SK-MEL-5 (cell line): ENCODE results near the gene POLR1G. TPM values are rescaled to one million over a fixed set of nuclear protein-coding genes. Genes with fewer than 3 reads are reported as not detected.
A peak's percentile ranks its signal among the peaks of the same experiment; 100 is the strongest.
"Not testable (repeated sequence)": the region's sequence is repeated elsewhere in the genome, so short reads cannot be mapped to it uniquely, and the experiment has no call there.

Experiments
- DNase-seq: peaks from one replicate; pipeline ENCODE4 v3.0.0-alpha.2; 2016; ENCODE audit warnings: low read depth, low spot score
- in situ Hi-C: cut with HindIII; loops from 2 replicates; pipeline ENCODE4 v1.10.0; 2016; ENCODE audit warnings: low sequenced_read_pairs, high pct_unique_total_duplicates, low pct_unique_long_range_greater_than_20kb
- total RNA-seq: library from RNA; depleted of rRNA; stranded (reverse); fragments of >200 nt; shearing (Covaris generic); gene quantifications from 2 replicates; pipeline ENCODE4 v1.2.3, GENCODE V29; 2014

POLR1G gene
- total RNA-seq, 1 experiment from 2014 or later = 20.2 TPM

- no peak for DNase-seq
- in situ Hi-C loops = no loop called here
These were observed 7.1 kb downstream of the POLR1G start for GRCh38 chr19:45413497-45413896.

GRCh38 chr19:45414468-45414867, 8.0 kb downstream of the POLR1G start:
- DNase-seq = no peak
- in situ Hi-C loops = no loop called here

- DNase-seq = no peak
- in situ Hi-C loops = no loop called here
These were observed 10.7 kb downstream of the POLR1G start for GRCh38 chr19:45417151-45417550.

GRCh38 chr19:45418802-45419201, 12.4 kb downstream of the POLR1G start:
- DNase-seq = no peak
- in situ Hi-C loops = no loop called here

- in situ Hi-C loops = no loop called here
These were observed 13.0 kb downstream of the POLR1G start for GRCh38 chr19:45419396-45419795.

GRCh38 chr19:45419895-45420294, 13.5 kb downstream of the POLR1G start:
- in situ Hi-C loops = no loop called here
- no peak for DNase-seq

More at GRCh38 chr19:45419396-45419795, 13.0 kb downstream of the POLR1G start:
- DNase-seq = no peak

- in situ Hi-C loops = no loop called here
- DNase-seq = no peak
These were observed 13.9 kb downstream of the POLR1G start for GRCh38 chr19:45420356-45420755.

GRCh38 chr19:45420871-45421270, 14.4 kb downstream of the POLR1G start:
- in situ Hi-C loops = no loop called here
- no peak for DNase-seq

- in situ Hi-C loops = no loop called here
- DNase-seq = no peak
These were observed 15.6 kb downstream of the POLR1G start for GRCh38 chr19:45421947-45422498.

GRCh38 chr19:45423033-45423588, 16.7 kb downstream of the POLR1G start:
- DNase-seq = no peak
- in situ Hi-C loops = no loop called here

GRCh38 chr19:45423589-45424190, 17.2 kb downstream of the POLR1G start, which contains the start of gene ERCC1:
ERCC1 (minus strand) TSS chr19:45423917; CDS start chr19:45423374, 543 bp downstream.
- DNase-seq = peak; percentile 96
- in situ Hi-C loops = no loop called here

GRCh38 chr19:45424191-45425058, 18.0 kb downstream of the POLR1G start:
- DNase-seq = peak; percentile 91
- in situ Hi-C loops = no loop called here

GRCh38 chr19:45428384-45429231, 22.2 kb downstream of the POLR1G start:
- in situ Hi-C loops = no loop called here
- no peak for DNase-seq

- in situ Hi-C loops, DNase-seq: not testable (repeated sequence)
These were observed 23.5 kb downstream of the POLR1G start for GRCh38 chr19:45429896-45430295.

- DNase-seq, in situ Hi-C loops: not testable (repeated sequence)
These were observed 24.6 kb downstream of the POLR1G start for GRCh38 chr19:45431008-45431407.

- DNase-seq, in situ Hi-C loops: not testable (repeated sequence)
These were observed 26.1 kb downstream of the POLR1G start for GRCh38 chr19:45432543-45432942.

GRCh38 chr19:45437328-45437727, 30.9 kb downstream of the POLR1G start:
- in situ Hi-C loops = no loop called here
- no peak for DNase-seq
